Activated gamma-delta T cell (primary cell): ENCODE results near the gene ZNF207.
A peak's percentile ranks its signal among the peaks of the same experiment; 100 is the strongest.
"Not testable (repeated sequence)": the region's sequence is repeated elsewhere in the genome, so short reads cannot be mapped to it uniquely, and the experiment has no call there.

Source experiments
- DNase-seq: peaks from one replicate; lab custom pipeline; 2025; lab: John Stamatoyannopoulos, UW
- total RNA-seq, 2 donors: gene quantifications; one replicate each; lab custom pipeline; 2026; lab: John Stamatoyannopoulos, UW

Gene ZNF207
- 311 to 385 reads per million in 2 donors for total RNA-seq

GRCh38 chr17:32349854-32350665 is at the start of gene ZNF207:
ZNF207 (plus strand) TSS chr17:32350157; CDS start chr17:32350286, 129 bp downstream.
- DNase-seq: peak; percentile 70

- DNase-seq: no peak
Observed at GRCh38 chr17:32302037-32302436, 47.9 kb upstream of the ZNF207 start.

- no peak for DNase-seq
Observed at GRCh38 chr17:32302860-32303649, 46.9 kb upstream of the ZNF207 start.

- no peak for DNase-seq
Observed at GRCh38 chr17:32303781-32304288, 46.1 kb upstream of the ZNF207 start.

GRCh38 chr17:32305049-32305448 is 44.9 kb upstream of the ZNF207 start:
- DNase-seq: no peak

GRCh38 chr17:32307658-32308057 is 42.3 kb upstream of the ZNF207 start:
- no peak for DNase-seq

- DNase-seq: no peak
Observed at GRCh38 chr17:32311028-32311536, 38.9 kb upstream of the ZNF207 start.

GRCh38 chr17:32314636-32315035 is 35.3 kb upstream of the ZNF207 start:
- no peak for DNase-seq

- no peak for DNase-seq
Observed at GRCh38 chr17:32315171-32315570, 34.8 kb upstream of the ZNF207 start.

GRCh38 chr17:32316653-32317052 is 33.3 kb upstream of the ZNF207 start:
- not testable (repeated sequence) for DNase-seq

GRCh38 chr17:32317353-32317752 is 32.6 kb upstream of the ZNF207 start:
- no peak for DNase-seq

- no peak for DNase-seq
Observed at GRCh38 chr17:32318071-32318470, 31.9 kb upstream of the ZNF207 start.

- no peak for DNase-seq
Observed at GRCh38 chr17:32319548-32319905, 30.4 kb upstream of the ZNF207 start.

- not testable (repeated sequence) for DNase-seq
Observed at GRCh38 chr17:32320080-32320479, 29.9 kb upstream of the ZNF207 start.

- DNase-seq: no peak
Observed at GRCh38 chr17:32320847-32321246, 29.1 kb upstream of the ZNF207 start.

- DNase-seq: no peak
Observed at GRCh38 chr17:32323046-32323445, 26.9 kb upstream of the ZNF207 start.

GRCh38 chr17:32323811-32324491 is 26.0 kb upstream of the ZNF207 start:
- no peak for DNase-seq

GRCh38 chr17:32327911-32328310 is 22.0 kb upstream of the ZNF207 start:
- no peak for DNase-seq

- DNase-seq: no peak
Observed at GRCh38 chr17:32330147-32330546, 19.8 kb upstream of the ZNF207 start.

GRCh38 chr17:32331243-32332040 is 18.5 kb upstream of the ZNF207 start:
- DNase-seq: no peak

- no peak for DNase-seq
Observed at GRCh38 chr17:32333187-32333586, 16.8 kb upstream of the ZNF207 start.
